Stimulated activated CD8-positive, alpha-beta memory T cell treated with anti-CD3 and anti-CD28 coated beads, Interleukin-12 subunit alpha, Interleukin-12 subunit beta, amount 100 ng/mL, for 24 hours (primary cell): ENCODE measurements around the gene SOWAHA.

Experiments used
- DNase-seq: peaks from one replicate; pipeline ENCODE4 v3.0.0-alpha.2; 2020; ENCODE audit errors: extremely low read depth

SOWAHA gene

DNA sequence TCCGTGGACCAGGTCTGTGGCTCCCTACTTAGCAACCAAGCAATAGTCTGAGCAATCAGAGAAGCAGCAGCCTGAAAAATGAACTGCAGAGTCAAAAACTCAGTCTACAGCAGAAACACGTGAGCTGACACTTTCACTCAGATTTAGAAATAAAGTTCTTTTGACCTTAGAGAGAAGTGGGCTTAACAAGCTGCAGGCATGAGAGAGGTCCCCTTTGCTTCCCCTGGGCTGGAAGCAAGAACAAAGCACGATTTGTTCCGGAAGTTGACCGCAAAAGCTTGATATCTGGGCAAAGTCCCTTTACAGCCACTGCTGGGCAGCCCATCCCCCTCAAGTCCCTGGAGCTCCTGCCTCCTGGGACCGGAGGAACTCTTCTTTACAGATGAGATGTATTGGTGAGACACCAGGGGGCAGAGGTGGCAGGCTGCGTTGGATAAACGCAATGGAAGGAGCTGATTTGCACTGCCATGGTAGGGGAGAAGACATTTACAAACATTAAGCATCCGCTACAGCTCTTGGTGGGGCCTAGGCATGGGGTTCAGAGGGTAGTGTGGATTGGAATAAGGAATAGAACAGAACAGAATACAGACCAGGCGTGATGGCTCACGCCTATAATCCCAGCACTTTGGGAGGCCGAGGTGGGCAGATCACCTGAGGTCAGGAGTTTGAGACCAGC is 5.8 kb upstream of the SOWAHA start:
- no peak for DNase-seq

GRCh38 chr5:132808448-132808847 is 4.7 kb upstream of the SOWAHA start:
- DNase-seq, result no peak

DNA sequence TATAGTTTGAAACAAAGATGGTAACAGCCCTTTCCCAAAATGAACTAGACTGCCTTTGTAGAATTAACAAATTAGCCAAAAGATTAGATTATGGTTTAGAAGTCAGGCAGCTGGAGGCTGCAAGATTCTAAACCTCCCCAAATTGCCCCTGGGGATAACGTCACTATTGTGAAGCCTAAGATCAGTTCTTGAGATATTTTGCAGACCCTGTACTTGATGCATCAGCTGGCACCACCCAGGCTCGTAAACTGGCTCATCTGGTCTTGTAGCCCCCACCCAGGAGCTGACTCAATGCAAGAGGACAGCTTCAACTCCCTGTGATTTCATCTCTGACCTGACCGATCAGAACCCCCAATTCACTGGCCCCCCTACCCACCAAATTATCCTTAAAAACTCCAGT is 4.2 kb upstream of the SOWAHA start:
- no peak for DNase-seq

DNA sequence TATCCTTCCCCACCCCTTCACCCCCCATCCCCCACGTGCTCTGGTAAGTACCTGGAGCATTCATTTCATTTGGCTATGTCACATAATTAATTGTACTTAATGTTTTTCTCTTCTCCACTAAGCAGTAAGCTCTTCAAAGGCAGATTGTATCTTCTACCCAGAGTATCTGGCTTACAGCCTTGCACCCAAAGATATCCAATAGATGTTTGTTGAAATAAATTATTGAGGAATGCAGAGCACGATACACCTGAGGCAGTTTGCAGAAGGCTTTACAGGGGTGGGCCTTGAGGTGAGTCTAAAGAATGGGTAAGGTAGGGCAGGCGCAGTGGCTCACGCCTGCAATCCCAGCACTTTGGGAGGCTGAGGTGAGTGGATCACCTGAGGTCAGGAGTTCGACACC is 2.5 kb upstream of the SOWAHA start:
- no peak for DNase-seq

- no peak for DNase-seq
Measured at GRCh38 chr5:132812123-132812765, 858 bp upstream of the SOWAHA start.

DNA sequence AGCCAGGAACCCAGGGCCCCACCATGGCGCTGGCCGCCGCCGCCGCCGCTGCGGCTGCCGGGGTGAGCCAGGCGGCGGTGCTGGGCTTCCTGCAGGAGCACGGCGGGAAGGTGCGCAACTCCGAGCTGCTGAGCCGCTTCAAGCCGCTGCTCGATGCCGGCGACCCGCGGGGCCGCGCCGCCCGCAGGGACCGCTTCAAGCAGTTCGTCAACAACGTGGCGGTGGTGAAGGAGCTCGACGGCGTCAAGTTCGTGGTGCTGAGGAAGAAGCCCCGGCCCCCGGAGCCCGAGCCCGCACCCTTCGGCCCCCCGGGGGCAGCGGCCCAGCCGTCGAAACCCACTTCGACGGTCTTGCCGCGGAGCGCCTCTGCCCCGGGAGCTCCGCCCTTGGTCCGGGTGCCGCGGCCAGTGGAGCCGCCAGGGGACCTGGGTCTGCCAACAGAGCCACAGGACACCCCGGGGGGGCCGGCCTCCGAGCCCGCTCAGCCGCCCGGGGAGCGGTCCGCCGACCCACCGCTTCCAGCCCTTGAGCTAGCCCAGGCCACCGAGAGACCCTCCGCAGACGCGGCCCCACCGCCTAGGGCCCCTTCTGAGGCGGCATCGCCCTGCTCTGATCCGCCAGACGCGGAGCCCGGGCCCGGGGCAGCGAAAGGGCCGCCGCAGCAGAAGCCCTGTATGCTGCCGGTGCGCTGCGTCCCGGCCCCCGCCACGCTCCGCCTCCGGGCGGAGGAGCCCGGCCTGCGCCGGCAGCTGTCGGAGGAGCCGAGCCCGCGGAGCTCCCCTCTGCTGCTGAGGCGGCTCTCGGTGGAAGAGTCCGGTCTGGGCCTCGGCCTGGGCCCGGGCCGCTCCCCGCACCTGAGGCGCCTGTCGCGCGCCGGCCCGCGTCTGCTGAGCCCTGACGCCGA is 749 bp downstream of the SOWAHA start:
- DNase-seq, result no peak

DNA sequence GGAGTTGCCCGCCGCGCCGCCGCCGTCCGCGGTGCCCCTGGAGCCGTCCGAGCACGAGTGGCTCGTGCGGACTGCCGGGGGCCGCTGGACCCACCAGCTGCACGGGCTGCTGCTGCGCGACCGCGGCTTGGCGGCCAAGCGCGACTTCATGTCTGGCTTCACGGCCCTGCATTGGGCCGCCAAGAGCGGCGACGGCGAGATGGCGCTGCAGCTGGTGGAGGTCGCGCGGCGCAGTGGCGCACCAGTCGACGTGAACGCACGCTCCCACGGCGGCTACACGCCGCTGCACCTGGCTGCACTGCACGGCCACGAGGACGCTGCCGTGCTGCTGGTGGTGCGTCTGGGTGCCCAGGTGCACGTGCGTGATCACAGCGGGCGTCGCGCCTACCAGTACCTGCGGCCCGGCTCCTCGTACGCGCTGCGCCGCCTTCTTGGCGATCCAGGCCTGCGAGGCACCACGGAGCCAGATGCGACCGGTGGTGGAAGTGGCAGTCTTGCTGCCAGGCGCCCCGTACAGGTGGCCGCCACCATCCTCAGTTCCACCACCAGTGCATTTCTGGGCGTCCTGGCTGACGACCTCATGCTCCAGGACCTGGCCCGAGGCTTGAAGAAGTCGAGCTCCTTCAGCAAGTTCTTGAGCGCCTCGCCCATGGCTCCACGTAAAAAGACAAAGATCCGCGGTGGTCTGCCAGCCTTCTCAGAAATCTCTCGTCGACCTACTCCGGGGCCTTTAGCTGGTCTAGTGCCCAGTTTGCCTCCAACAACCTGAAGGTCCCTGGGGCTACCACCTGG is 1.6 kb downstream of the SOWAHA start:
- DNase-seq, result no peak

GRCh38 chr5:132815454-132815853 is 2.4 kb downstream of the SOWAHA start:
- DNase-seq, result no peak

- no peak for DNase-seq
Measured at GRCh38 chr5:132816083-132816482, 3.0 kb downstream of the SOWAHA start.

DNA sequence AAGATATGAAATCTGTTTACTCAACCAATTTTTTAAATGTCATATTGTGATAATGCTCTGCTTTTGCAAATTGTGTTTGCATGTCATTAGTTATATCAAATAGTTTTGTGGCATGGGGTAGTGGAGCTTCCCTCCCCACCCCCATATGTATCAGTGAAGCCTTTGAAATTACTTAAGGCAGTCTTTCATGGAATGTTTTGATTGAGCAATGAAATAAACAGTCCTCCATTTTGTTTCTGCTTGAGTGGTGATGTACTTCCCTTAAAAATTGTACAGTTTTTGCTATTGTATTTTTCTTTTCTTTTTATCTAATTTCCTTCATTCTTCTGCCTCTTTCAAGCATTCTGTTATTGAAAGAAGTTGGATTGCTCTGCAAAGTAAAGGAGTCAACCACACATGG is 3.5 kb downstream of the SOWAHA start:
- no peak for DNase-seq

- DNase-seq, result no peak
Measured at GRCh38 chr5:132817011-132817410, 3.9 kb downstream of the SOWAHA start.

DNA sequence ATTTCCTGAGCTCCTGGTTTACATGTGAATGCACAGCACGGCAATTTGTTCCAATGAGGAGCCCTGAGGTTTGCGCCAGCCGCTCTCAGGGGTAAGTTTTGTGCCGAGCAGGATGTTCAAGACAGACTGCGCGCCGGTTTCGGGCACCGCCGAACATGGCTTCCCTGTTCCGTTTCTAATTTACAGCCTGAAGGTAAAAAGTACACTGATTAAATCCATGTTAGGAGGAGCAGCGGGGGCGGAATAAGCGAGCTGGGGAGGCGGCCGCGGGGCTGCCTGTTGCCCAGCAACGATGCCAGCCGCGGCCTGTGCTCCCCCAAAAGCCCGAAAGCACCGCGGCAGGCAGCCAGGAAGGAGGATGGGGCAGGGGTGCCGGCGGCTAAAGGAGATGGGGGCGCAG is 6.4 kb downstream of the SOWAHA start:
- no peak for DNase-seq

DNA sequence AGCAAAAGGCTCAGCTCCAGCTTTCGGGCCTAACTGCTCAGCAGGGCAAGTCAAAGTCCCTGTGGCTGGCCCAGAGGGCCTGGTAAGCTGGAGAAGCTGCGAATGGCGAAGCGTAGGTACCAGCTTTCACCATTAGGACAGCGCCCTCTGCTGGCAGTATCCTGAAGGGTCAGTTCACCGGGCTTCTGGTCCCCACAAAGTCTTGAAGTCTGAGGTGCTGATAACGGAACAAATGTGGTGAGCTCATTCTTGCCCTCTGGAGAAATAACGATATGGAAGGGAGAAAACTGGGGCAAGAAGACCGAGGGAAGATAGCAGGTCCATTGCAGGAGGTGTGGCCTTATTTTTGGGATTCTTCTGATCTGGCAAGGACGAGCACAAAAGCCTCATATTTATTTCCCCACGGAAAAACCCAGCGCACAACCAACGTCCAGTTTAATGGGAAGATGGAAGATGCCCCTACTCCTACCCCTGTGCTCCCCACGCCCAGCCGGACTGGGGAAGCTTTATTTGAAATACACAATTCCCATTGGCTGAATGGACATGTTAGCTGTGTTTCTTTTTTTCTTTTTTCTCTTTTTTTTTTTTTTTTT is 7.2 kb downstream of the SOWAHA start:
- peak; percentile 53 for DNase-seq

- DNase-seq, result no peak
Measured at GRCh38 chr5:132821350-132821749, 8.2 kb downstream of the SOWAHA start.

- DNase-seq, result no peak
Measured at GRCh38 chr5:132821791-132822190, 8.7 kb downstream of the SOWAHA start.

- DNase-seq, result no peak
Measured at GRCh38 chr5:132822650-132823480, 9.8 kb downstream of the SOWAHA start.

DNA sequence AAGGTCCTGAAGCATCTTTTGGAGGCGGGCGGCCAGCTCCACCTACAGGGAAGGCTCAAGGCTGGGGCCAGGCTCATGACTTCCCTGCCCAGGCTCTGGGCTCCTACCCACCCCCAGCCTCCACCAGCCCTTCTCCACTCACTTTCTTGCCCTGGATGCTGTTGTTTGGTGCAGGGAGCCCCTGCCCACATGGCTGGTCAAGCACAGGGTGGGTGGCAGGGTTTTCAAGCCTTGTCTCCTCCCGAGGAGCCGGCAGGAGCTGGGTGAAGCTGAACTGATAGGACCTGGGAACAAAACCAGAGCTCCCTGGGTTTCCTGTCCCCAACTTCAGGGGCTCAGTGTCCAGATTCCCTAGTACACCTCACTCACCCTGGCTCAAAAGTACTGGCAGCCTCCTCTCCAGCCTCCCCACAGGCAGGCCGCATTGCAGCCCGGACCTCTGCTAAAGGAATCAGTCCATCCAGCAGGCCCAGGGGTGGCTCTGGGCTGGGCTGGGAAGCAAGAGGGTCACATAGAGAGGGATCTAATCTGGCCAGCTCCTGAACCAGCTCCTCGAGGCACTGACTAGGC is 10.5 kb downstream of the SOWAHA start:
- no peak for DNase-seq

DNA sequence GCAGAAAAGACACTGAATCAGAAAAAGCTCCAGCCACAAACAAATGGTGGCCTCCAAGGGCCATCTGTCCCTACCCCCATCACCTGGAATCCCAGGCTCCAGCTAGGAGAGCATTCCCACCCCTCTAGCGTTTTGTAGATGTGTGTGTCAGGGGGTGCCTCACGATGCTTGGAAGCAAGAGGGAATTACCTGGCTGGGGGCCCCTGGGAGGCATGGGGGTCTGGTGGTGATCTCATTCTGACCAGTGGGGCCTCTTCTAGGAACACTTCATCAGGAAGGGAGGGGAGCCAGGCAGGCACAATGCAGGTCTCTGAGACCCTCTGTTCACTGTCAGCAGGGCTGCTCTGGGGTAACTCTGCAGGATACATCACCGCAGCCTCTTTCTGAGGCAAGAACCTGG is 11.3 kb downstream of the SOWAHA start:
- DNase-seq, result no peak

DNA sequence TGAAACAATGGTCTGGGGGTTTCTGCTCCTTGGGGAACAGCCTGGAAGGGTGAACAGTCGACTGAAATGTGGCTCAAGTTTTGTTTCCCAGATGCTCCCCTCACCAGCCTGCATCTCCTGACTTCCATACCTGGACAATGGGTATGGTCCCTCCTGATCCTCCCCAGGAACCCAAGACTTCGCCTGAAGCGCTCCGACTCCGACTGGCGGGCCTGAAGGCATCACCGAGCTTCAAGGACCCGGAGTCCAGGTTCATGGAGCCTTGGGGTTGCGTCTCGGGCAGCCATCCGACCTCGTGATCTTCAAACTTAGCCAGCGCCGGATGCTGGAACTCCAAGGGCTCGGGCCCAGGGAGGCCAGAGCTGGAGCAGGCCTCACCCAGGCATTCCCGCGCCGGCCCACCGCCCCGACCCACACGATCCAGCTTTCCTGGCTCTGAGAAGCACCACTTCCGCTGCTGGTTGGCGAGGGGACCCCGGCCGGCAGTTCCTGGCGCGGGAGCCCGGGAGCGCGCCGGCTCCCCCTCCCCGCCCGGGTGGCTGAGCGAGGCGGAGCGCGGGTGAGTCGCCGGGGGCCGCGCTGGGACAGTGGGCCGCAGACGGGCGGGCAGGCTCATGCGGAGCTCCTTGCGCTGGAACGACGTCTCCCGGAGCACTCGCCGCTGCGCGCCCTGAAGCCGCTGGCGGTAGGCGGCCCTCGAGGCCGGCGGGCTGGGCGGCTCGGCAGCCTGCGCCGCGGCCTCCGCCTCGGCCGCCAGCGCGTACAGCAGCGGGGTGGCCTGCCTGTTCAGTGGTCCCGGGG is 12.1 kb downstream of the SOWAHA start:
- no peak for DNase-seq
